T-helper 17 cell (primary cell): ENCODE measurements around the gene MC2R. TPM values are rescaled to one million over a fixed set of nuclear protein-coding genes. Genes with fewer than 3 reads are reported as not detected.

Source experiments
- ATAC-seq: fragments of 150-1000 bp; cut with Tn5 transposase; 2 replicates; pipeline ENCODE4 v1.10.0; 2021; ENCODE audit warnings: mild to moderate bottlenecking, moderate library complexity
- DNase-seq, 3 donors: peaks; one replicate each; pipeline versions ENCODE4 v3.0.0 to v3.0.0-alpha.2; 2020 to 2021
- H3K9me3 ChIP-seq: one replicate; pipeline ENCODE4 v1.7.0; 2013; ENCODE audit warnings: low read length, mild to moderate bottlenecking; ENCODE audit not compliant: control insufficient read depth, poor library complexity, severe bottlenecking
- H3K27ac Mint-ChIP-seq: one replicate; pipeline ENCODE4 v1.8.0; 2022; ENCODE audit warnings: mild to moderate bottlenecking, moderate library complexity, mixed read lengths
- H3K27me3 Mint-ChIP-seq: one replicate; pipeline ENCODE4 v1.8.0; 2022; ENCODE audit warnings: mixed read lengths
- H3K36me3 Mint-ChIP-seq: one replicate; pipeline ENCODE4 v1.8.0; 2022; ENCODE audit warnings: low read depth, mixed read lengths
- H3K4me1 Mint-ChIP-seq: one replicate; pipeline ENCODE4 v1.8.0; 2022; ENCODE audit warnings: mild to moderate bottlenecking, mixed read lengths
- H3K4me3 Mint-ChIP-seq: one replicate; pipeline ENCODE4 v1.8.0; 2022; ENCODE audit warnings: mild to moderate bottlenecking, moderate library complexity, mixed read lengths
- total RNA-seq, 4 donors: library from RNA in 2 of 4; stranded (reverse) in 2 of 4; gene quantifications; one replicate each; pipeline ENCODE4 v1.2.3 and lab custom pipeline; 2022 to 2026

MC2R gene
- total RNA-seq, 2 donors from 2014 or later, result not detected

GRCh38 chr18:13914170-13914569, 1.2 kb downstream of the MC2R start:
- peaks cover 29% of the 10 kb centered on the region for H3K27me3 Mint-ChIP-seq
- ATAC-seq, result no peak
- no peak overlapping the region for H3K27ac Mint-ChIP-seq
- H3K9me3 ChIP-seq, result no peaks in the 10 kb centered on the region
- H3K36me3 Mint-ChIP-seq, result no peaks in the 10 kb centered on the region
- DNase-seq, result no peak
- no peaks in the 10 kb centered on the region for H3K4me1 Mint-ChIP-seq
- H3K4me3 Mint-ChIP-seq, result no peak overlapping the region

- DNase-seq, result no peak
- Mint-ChIP-seq H3K27ac (no peak overlapping the region), H3K36me3 (no peaks in the 10 kb centered on the region), H3K4me1 (no peaks in the 10 kb centered on the region), H3K27me3 (peaks cover 29% of the 10 kb centered on the region), H3K4me3 (no peak overlapping the region)
- no peak for ATAC-seq
- no peaks in the 10 kb centered on the region for H3K9me3 ChIP-seq
Measured at GRCh38 chr18:13913205-13913604, 2.1 kb downstream of the MC2R start.

DNA sequence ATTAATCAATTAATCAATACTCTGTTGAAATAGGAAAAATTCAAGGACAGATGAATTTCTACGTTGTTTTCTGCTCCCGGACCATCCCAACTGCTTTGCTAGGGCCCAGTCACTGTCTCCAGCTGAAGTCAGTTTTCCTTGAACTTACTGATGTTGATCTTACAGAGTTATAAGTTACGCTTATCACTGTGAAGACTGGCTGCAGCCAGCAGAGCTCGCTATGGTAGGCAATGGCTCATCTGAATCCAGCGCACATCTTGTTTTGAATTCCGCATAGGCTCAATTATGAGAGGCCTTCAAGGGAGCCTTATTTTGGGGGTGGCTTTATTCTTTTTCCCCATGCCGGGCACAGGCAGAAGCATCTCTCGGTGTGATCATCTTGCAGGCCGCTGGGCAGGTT, 2.7 kb downstream of the MC2R start:
- Mint-ChIP-seq H3K4me3 (no peak overlapping the region), H3K4me1 (no peaks in the 10 kb centered on the region), H3K27ac (no peak overlapping the region), H3K27me3 (peaks cover 29% of the 10 kb centered on the region), H3K36me3 (no peaks in the 10 kb centered on the region)
- no peak for DNase-seq
- H3K9me3 ChIP-seq, result no peaks in the 10 kb centered on the region
- ATAC-seq, result no peak

DNA sequence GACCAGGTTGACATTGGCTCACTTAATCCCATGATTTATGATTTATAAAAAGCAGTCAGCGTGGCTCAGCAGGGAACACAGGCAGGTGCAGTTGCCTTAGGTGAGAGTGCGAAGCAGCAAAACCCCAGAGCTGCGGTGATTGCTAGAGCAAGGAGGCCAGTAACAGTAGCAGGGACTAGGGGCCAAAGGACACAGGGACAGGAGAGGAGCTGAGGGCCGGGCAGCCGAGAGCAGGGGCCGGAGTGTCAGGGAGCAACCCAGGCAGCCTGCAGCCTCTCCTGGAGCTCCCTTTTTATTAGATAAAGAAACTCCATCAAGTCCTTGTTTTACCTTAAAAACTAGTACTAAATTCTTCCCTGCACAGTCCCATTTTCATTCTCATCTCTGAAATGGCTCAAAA, 4.3 kb downstream of the MC2R start:
- no peak overlapping the region for H3K4me3 Mint-ChIP-seq
- DNase-seq (no peak), ATAC-seq (no peak)
- no peak overlapping the region for H3K27ac Mint-ChIP-seq
- no peaks in the 10 kb centered on the region for H3K9me3 ChIP-seq
- no peaks in the 10 kb centered on the region for H3K36me3 Mint-ChIP-seq
- H3K27me3 Mint-ChIP-seq, result peaks cover 27% of the 10 kb centered on the region
- H3K4me1 Mint-ChIP-seq, result no peaks in the 10 kb centered on the region

- no peaks in the 10 kb centered on the region for H3K9me3 ChIP-seq
- no peaks in the 10 kb centered on the region for H3K36me3 Mint-ChIP-seq
- no peak overlapping the region for H3K4me3 Mint-ChIP-seq
- ATAC-seq (no peak), DNase-seq (no peak)
- H3K27me3 Mint-ChIP-seq, result peaks cover 22% of the 10 kb centered on the region
- no peak overlapping the region for H3K27ac Mint-ChIP-seq
- no peaks in the 10 kb centered on the region for H3K4me1 Mint-ChIP-seq
Measured at GRCh38 chr18:13910501-13910900, 4.8 kb downstream of the MC2R start.

DNA sequence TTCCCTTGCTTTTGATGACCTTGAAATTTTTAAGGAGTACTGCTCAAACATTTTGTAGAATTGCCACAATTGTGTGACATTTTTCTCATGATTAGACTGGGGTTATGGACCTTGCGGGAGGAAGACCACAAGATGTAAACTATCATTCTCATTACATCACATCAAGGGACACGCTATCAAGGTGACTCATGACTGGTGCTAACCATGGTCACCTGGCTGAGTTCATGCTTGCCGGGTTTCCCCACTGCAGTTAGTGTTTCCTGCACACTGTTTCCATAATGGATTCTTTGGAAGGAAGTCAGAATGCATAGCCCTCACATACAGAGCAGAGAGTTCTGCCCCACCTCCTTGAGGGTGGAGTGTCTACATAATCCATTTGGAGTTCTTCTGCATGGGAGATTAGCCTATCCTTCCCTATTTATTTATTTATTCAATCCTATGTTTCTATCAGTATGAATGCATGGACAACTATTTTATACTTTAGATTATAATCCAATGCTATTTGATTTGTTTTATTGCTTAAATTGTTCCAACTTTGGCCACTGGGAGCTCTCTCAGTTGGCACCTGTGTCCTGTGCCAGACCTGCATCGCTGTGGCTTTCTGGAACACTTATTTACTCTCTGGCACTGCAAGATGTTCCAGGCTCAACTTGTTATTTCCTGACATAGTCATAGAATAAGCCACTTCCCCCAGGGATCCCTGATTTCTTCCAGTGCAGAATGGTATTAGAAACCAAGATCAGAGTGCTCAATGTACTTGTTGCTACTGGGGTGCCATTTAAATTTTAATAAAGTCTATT, 6.0 kb downstream of the MC2R start:
- no peak overlapping the region for H3K4me3 Mint-ChIP-seq
- DNase-seq (no peak), ATAC-seq (no peak)
- H3K4me1 Mint-ChIP-seq, result no peaks in the 10 kb centered on the region
- H3K27ac Mint-ChIP-seq, result no peak overlapping the region
- no peaks in the 10 kb centered on the region for H3K9me3 ChIP-seq
- no peaks in the 10 kb centered on the region for H3K36me3 Mint-ChIP-seq
- H3K27me3 Mint-ChIP-seq, result peaks cover 18% of the 10 kb centered on the region

- H3K9me3 ChIP-seq, result peaks cover 3% of the 10 kb centered on the region
- Mint-ChIP-seq H3K27ac (no peak overlapping the region), H3K27me3 (no peaks in the 10 kb centered on the region), H3K4me1 (no peaks in the 10 kb centered on the region), H3K36me3 (no peaks in the 10 kb centered on the region), H3K4me3 (no peak overlapping the region)
- no peak for ATAC-seq
- no peak for DNase-seq
Measured at GRCh38 chr18:13900633-13901032, 14.7 kb downstream of the MC2R start.

DNA sequence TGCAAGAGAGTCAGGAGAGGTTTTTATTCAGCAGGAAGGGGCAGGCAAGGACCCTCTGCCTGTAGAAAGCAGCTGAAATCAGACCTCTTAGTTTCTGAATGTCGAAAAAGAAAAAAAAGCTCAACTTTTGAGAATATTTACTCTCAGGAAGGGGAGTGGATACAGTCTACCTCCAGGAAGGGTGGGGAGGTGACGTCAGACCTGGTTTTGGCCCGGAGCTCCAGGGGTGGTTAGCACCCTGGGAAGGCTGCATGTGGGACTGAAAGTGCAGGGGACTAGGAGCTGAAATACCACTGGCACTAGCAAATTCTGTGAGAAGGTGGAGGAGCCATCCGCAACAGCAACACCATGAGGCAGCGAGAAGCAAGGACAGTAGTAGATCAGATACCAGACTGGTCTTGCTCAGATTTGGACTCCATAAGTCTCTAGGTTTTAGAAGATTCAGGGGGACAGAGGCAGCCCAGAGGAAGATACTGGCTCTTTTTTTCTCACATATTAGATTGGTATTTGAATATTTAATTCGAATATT, 19.8 kb downstream of the MC2R start:
- peaks cover 3% of the 10 kb centered on the region for H3K9me3 ChIP-seq
- Mint-ChIP-seq H3K4me3 (no peak overlapping the region), H3K36me3 (no peaks in the 10 kb centered on the region), H3K27ac (no peak overlapping the region), H3K4me1 (no peaks in the 10 kb centered on the region), H3K27me3 (peaks cover 49% of the 10 kb centered on the region)
- ATAC-seq (no peak), DNase-seq (no peak)

DNA sequence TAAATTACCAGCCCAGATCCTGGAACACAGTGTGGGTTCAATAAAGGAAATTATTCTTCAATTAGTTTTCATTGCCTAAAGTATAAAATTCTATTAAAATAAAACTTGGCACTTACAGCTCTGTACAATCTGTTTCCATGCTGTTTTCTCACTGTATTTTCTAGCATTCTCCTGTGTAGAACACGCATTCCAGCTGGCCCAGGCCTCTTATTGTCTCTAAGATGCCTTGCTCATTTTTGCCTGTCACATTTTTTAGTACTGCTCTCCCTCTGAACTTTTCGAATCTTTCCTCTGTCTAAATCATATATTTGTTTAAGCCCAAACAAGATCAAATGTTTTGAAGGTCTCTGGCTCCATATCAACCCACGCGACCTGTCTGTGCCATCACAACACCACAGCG, 20.8 kb downstream of the MC2R start:
- ATAC-seq (no peak), DNase-seq (no peak)
- Mint-ChIP-seq H3K36me3 (no peaks in the 10 kb centered on the region), H3K4me3 (no peak overlapping the region), H3K4me1 (no peaks in the 10 kb centered on the region), H3K27me3 (peaks cover 57% of the 10 kb centered on the region), H3K27ac (no peak overlapping the region)
- H3K9me3 ChIP-seq, result no peaks in the 10 kb centered on the region

DNA sequence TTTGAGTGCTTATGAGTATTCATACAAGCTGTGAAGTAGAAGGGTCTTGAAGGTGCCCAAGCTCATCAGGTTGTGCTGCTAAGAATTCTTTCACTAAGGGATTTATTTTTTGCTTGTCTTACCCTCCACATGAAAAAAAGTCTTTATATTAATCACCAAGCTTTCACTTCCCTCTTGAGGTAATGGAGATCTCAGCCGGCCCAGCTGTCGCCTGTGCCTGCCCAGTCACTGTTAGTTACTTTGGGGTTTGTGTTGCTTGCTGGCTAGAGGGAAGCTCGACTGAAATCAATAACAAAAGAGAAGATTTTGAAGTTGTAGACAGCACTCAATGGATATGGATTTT, 21.9 kb downstream of the MC2R start:
- ATAC-seq, result no peak
- H3K4me1 Mint-ChIP-seq, result no peaks in the 10 kb centered on the region
- peaks cover 66% of the 10 kb centered on the region for H3K27me3 Mint-ChIP-seq
- H3K27ac Mint-ChIP-seq, result no peak overlapping the region
- H3K4me3 Mint-ChIP-seq, result no peak overlapping the region
- H3K9me3 ChIP-seq, result no peaks in the 10 kb centered on the region
- DNase-seq, result no peak
- no peaks in the 10 kb centered on the region for H3K36me3 Mint-ChIP-seq

- no peaks in the 10 kb centered on the region for H3K4me1 Mint-ChIP-seq
- no peak overlapping the region for H3K27ac Mint-ChIP-seq
- no peaks in the 10 kb centered on the region for H3K9me3 ChIP-seq
- peaks cover 73% of the 10 kb centered on the region for H3K27me3 Mint-ChIP-seq
- no peaks in the 10 kb centered on the region for H3K36me3 Mint-ChIP-seq
- ATAC-seq, result no peak
- no peak for DNase-seq
- no peak overlapping the region for H3K4me3 Mint-ChIP-seq
Measured at GRCh38 chr18:13892098-13892497, 23.2 kb downstream of the MC2R start.

- ATAC-seq, result no peak
- Mint-ChIP-seq H3K27me3 (peaks cover 79% of the 10 kb centered on the region), H3K4me3 (no peak overlapping the region), H3K36me3 (no peaks in the 10 kb centered on the region), H3K27ac (no peak overlapping the region), H3K4me1 (no peaks in the 10 kb centered on the region)
- no peaks in the 10 kb centered on the region for H3K9me3 ChIP-seq
- no peak for DNase-seq
Measured at GRCh38 chr18:13890761-13891361, 24.5 kb downstream of the MC2R start.

DNA sequence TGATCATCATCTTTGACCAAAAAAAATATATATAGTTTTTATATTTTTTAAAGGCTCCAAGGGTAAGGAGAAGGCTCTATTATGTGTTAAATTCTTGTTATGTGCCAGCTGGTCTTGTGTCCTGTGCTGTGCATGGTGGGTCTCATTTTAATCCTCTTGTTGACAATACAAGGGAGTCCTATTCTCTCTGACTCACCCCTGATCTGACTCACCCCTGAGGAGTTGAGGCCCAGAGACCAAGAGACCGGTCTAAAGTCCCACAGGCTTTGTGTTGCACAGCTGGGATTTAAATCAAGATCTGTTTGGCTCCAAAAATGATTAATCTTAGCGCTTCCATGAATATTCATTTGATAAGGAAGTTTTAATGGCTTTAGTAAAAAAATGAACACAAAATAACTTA, 25.7 kb downstream of the MC2R start:
- Mint-ChIP-seq H3K4me3 (no peak overlapping the region), H3K27ac (no peak overlapping the region), H3K36me3 (no peaks in the 10 kb centered on the region), H3K27me3 (peaks cover 82% of the 10 kb centered on the region), H3K4me1 (no peaks in the 10 kb centered on the region)
- DNase-seq (no peak), ATAC-seq (no peak)
- no peaks in the 10 kb centered on the region for H3K9me3 ChIP-seq

DNA sequence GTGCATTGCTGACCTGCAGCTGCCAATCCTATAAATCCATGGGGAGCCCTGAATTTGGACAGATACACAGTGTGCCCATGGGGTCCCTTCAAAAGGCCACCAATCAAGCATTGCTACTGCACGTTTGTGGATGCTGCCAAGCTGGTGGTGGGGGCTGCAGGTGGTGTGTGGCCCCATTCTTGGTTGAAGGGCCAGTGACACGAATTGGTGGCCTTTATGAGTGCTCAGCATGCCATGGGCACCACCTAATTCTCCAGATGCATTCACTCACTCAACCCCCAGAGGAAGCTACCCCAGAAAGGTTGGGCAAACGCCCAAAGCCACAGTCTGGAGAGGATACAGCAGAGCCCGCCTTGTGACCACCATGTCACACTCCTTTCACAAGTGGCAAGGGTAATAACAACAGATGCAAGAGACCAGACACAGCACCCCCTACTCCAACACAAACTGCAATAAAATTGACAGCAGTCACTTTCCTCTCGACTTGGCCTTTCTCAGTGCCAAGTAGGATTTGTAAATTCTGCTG, 27.1 kb downstream of the MC2R start:
- Mint-ChIP-seq H3K36me3 (no peaks in the 10 kb centered on the region), H3K27me3 (peaks cover 73% of the 10 kb centered on the region)

More for the DNA sequence above, 27.1 kb downstream of the MC2R start:
- no peak for ATAC-seq
- no peak for DNase-seq
- Mint-ChIP-seq H3K4me1 (no peaks in the 10 kb centered on the region), H3K27ac (no peak overlapping the region), H3K4me3 (no peak overlapping the region)
- no peaks in the 10 kb centered on the region for H3K9me3 ChIP-seq
